RWPE2 (cell line): ENCODE data around the gene ATP1A2.

Experiments used
- ATAC-seq: fragments of 200-7000 bp; cut with Tn5 transposase; 3 replicates; pipeline ENCODE4 v1.9.1; 2021; ENCODE audit warnings: low read depth
- DNase-seq: peaks from one replicate; pipeline ENCODE4 v3.0.0-alpha.2; 2020; ENCODE audit warnings: low spot score
- H3K27ac ChIP-seq: fragments of 450-650 bp; 2 replicates; pipeline ENCODE4 v1.5.1; 2017; ENCODE audit warnings: mild to moderate bottlenecking; ENCODE audit not compliant: poor library complexity, severe bottlenecking
- H3K27me3 ChIP-seq: fragments of 250-450 bp; sonication (Bioruptor Pico); 2 replicates; pipeline ENCODE4 v1.5.1; 2021; ENCODE audit warnings: mild to moderate bottlenecking, moderate library complexity; ENCODE audit not compliant: insufficient read depth, poor library complexity, severe bottlenecking
- H3K36me3 ChIP-seq: fragments of 250-450 bp; sonication (Bioruptor Pico); 2 replicates; pipeline ENCODE4 v1.5.1; 2020; ENCODE audit warnings: low read depth, mild to moderate bottlenecking, moderate library complexity
- H3K4me1 ChIP-seq: fragments of 250-450 bp; sonication (Bioruptor Pico); 2 replicates; pipeline ENCODE4 v1.5.1; 2021; ENCODE audit warnings: mild to moderate bottlenecking, moderate library complexity; ENCODE audit not compliant: insufficient read depth, poor library complexity, severe bottlenecking
- H3K4me3 ChIP-seq: fragments of 250-450 bp; sonication (Bioruptor Pico); 2 replicates; pipeline ENCODE4 v1.5.1; 2021; ENCODE audit warnings: mild to moderate bottlenecking, moderate library complexity; ENCODE audit not compliant: severe bottlenecking
- H3K9me3 ChIP-seq: fragments of 250-450 bp; sonication (Bioruptor Pico); 2 replicates; pipeline ENCODE4 v1.5.1; 2021; ENCODE audit warnings: mild to moderate bottlenecking, moderate library complexity; ENCODE audit not compliant: severe bottlenecking
- CTCF ChIP-seq: fragments of 450-650 bp; IDR thresholded peaks from one replicate; pipeline ENCODE4 v1.5.1; 2017; ENCODE audit warnings: mild to moderate bottlenecking, moderate library complexity; ENCODE audit not compliant: poor library complexity, severe bottlenecking

Gene ATP1A2

GRCh38 chr1:160139840-160140239 is 24.3 kb downstream of the ATP1A2 start:
- Histone ChIP-seq H3K9me3 (no peaks in the 10 kb centered on the region), H3K36me3 (no peaks in the 10 kb centered on the region), H3K4me3 (no peak overlapping the region), H3K27ac (no peak overlapping the region), H3K27me3 (no peaks in the 10 kb centered on the region), H3K4me1 (no peaks in the 10 kb centered on the region)
- ATAC-seq (no peak), DNase-seq (no peak)
- no peak for TF ChIP-seq CTCF

GRCh38 chr1:160143695-160144094 is 28.1 kb downstream of the ATP1A2 start:
- H3K27me3 ChIP-seq, result no peaks in the 10 kb centered on the region
- H3K4me1 ChIP-seq, result no peaks in the 10 kb centered on the region
- no peak overlapping the region for H3K4me3 ChIP-seq
- DNase-seq (no peak), ATAC-seq (no peak)
- H3K36me3 ChIP-seq, result no peaks in the 10 kb centered on the region
- TF ChIP-seq CTCF, result no peak
- H3K9me3 ChIP-seq, result no peaks in the 10 kb centered on the region
- H3K27ac ChIP-seq, result no peak overlapping the region

- no peak for TF ChIP-seq CTCF
- H3K4me3 ChIP-seq, result no peak overlapping the region
- H3K27me3 ChIP-seq, result no peaks in the 10 kb centered on the region
- no peaks in the 10 kb centered on the region for H3K36me3 ChIP-seq
- DNase-seq (no peak), ATAC-seq (no peak)
- H3K4me1 ChIP-seq, result peaks cover 7% of the 10 kb centered on the region
- H3K9me3 ChIP-seq, result no peaks in the 10 kb centered on the region
- no peak overlapping the region for H3K27ac ChIP-seq
Measured at GRCh38 chr1:160144921-160145320, 29.4 kb downstream of the ATP1A2 start.

GRCh38 chr1:160146107-160146506 is 30.5 kb downstream of the ATP1A2 start:
- Histone ChIP-seq H3K4me1 (peaks cover 7% of the 10 kb centered on the region), H3K27ac (no peak overlapping the region), H3K27me3 (no peaks in the 10 kb centered on the region), H3K36me3 (no peaks in the 10 kb centered on the region), H3K9me3 (no peaks in the 10 kb centered on the region), H3K4me3 (no peak overlapping the region)
- ATAC-seq (no peak), DNase-seq (no peak)
- no peak for TF ChIP-seq CTCF

- peaks cover 7% of the 10 kb centered on the region for H3K4me1 ChIP-seq
- TF ChIP-seq CTCF, result no peak
- no peak for DNase-seq
- H3K9me3 ChIP-seq, result no peaks in the 10 kb centered on the region
- no peak overlapping the region for H3K4me3 ChIP-seq
- ATAC-seq, result no peak
- H3K27ac ChIP-seq, result no peak overlapping the region
- H3K27me3 ChIP-seq, result no peaks in the 10 kb centered on the region
- no peaks in the 10 kb centered on the region for H3K36me3 ChIP-seq
Measured at GRCh38 chr1:160148121-160148520, 32.6 kb downstream of the ATP1A2 start.
